Duodenal mucosa (tissue), 2 donors: ENCODE results near the gene OR2T1.
"Not testable (repeated sequence)": the region's sequence is repeated elsewhere in the genome, so short reads cannot be mapped to it uniquely, and the experiment has no call there.

Experiments used
- H3K27ac ChIP-seq: one replicate; pipeline ENCODE4 v1.7.0; 2013; ENCODE audit warnings: low read depth, low read length
- H3K27me3 ChIP-seq, 2 donors: one replicate each; pipeline ENCODE4 v1.7.0; 2013; ENCODE audit warnings: low read length in 2 of 2, control low read depth in 1 of 2; ENCODE audit not compliant: insufficient read depth in 2 of 2, control insufficient read depth in 1 of 2
- H3K36me3 ChIP-seq, 2 donors: one replicate each; pipeline ENCODE4 v1.7.0; 2013; ENCODE audit warnings: low read length in 2 of 2, control low read depth in 1 of 2; ENCODE audit not compliant: insufficient read depth in 2 of 2, control insufficient read depth in 1 of 2
- H3K4me1 ChIP-seq, 2 donors: one replicate each; pipeline ENCODE4 v1.7.0; 2013; ENCODE audit warnings: low read length in 2 of 2, control low read depth in 1 of 2; ENCODE audit not compliant: insufficient read depth in 2 of 2, control insufficient read depth in 1 of 2
- H3K4me3 ChIP-seq, 2 donors: one replicate each; pipeline ENCODE4 v1.7.0; 2013; ENCODE audit warnings: low read length in 2 of 2, low read depth in 1 of 2
- H3K9ac ChIP-seq, 2 donors: one replicate each; pipeline ENCODE4 v1.7.0; 2013; ENCODE audit warnings: low read length in 2 of 2, low read depth in 1 of 2
- H3K9me3 ChIP-seq, 2 donors: one replicate each; pipeline ENCODE4 v1.7.0; 2013; ENCODE audit warnings: low read length in 2 of 2, control low read depth in 1 of 2; ENCODE audit not compliant: control insufficient read depth in 1 of 2

OR2T1 gene

GRCh38 chr1:248433811-248434415 is 31.1 kb downstream of the OR2T1 start:
- not testable (repeated sequence) for H3K4me3 ChIP-seq, H3K27ac ChIP-seq, H3K4me1 ChIP-seq, H3K9ac ChIP-seq, H3K36me3 ChIP-seq, H3K9me3 ChIP-seq, H3K27me3 ChIP-seq

- H3K9me3 ChIP-seq, H3K4me3 ChIP-seq, H3K27me3 ChIP-seq, H3K27ac ChIP-seq, H3K36me3 ChIP-seq, H3K9ac ChIP-seq, H3K4me1 ChIP-seq: not testable (repeated sequence)
Observed at GRCh38 chr1:248434913-248435312, 32.1 kb downstream of the OR2T1 start.

GRCh38 chr1:248436303-248436702 is 33.5 kb downstream of the OR2T1 start:
- not testable (repeated sequence) for H3K27ac ChIP-seq, H3K9me3 ChIP-seq

DNA sequence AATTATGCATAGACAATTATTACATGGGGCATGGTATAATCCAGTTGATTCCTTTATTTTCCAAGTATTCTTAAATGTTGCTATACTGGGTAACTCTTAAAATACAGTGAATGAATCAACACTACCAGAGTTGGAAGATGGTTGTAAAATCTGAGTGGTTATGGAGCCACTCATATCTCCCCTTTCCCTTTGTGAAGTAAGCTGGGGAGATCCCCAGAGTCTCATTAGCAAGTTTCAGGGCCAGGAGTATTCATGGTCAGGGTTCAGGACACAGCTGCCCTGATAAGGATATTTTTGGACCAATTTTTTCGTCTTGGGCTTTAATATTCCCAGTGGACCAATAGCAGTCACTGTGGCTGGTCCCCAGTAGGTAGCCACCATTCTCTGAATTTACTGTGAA is 35.8 kb downstream of the OR2T1 start:
- H3K9me3 ChIP-seq, H3K4me3 ChIP-seq, H3K36me3 ChIP-seq, H3K9ac ChIP-seq, H3K27ac ChIP-seq, H3K27me3 ChIP-seq, H3K4me1 ChIP-seq: not testable (repeated sequence)

More at GRCh38 chr1:248436303-248436702, 33.5 kb downstream of the OR2T1 start:
- not testable (repeated sequence) for H3K27me3 ChIP-seq, H3K9ac ChIP-seq, H3K4me3 ChIP-seq, H3K4me1 ChIP-seq, H3K36me3 ChIP-seq

GRCh38 chr1:248439283-248439682 is 36.4 kb downstream of the OR2T1 start:
- not testable (repeated sequence) for H3K36me3 ChIP-seq, H3K9me3 ChIP-seq, H3K4me1 ChIP-seq, H3K27ac ChIP-seq, H3K9ac ChIP-seq, H3K27me3 ChIP-seq, H3K4me3 ChIP-seq

DNA sequence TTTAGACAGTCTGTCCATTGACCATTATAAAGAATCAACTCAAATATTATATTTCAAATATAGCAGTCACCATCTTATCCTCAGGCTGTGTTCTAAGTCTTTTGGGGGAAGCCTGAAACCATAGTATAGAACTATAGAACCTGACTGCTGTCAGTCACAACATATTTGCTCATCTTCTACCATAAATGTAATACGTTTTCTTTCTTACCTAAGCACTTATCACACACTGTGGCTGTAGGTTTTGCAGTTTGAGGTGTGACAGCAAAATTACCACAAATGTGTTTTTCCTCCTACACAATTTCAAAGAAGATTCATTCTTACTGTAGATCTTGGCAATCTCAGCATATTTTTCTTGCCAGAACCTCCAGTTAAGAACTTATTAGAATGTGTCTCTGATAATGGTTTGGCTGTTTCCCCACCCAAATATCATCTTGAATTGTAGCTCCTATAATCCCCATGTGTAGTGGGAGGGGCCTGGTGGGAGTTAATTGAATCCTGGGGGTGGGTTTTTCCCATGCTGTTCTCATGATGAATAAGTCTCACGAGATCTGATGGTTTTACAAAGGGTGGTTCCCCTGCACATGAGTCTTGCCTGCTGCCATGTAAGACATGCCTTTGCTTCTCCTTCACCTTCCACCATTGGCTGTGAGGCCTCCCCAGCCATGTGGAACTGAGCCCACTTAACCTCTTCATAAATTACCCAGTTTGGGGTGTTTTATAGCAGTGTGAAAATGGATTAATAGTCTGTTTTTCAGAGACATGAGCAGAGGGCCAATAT is 39.8 kb downstream of the OR2T1 start:
- not testable (repeated sequence) for H3K4me3 ChIP-seq, H3K9ac ChIP-seq, H3K27me3 ChIP-seq

DNA sequence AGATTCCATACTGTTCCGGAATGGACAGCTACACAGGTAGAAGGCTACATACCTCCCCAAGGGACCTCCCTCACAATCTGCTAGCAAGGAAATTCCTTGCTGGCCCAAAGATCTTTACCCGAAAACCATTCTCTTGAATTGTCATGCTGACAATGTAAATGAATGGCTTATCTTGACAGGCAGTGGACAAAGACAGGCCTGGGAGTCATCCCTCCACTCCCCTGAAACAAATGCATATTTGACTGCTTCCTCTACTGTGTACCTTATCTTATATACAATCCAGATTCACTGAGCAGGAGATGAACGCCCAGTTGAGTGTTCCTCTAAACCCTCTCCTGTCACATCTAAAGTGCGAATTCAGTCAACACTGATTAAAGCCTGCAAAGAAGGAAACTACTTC is 41.8 kb downstream of the OR2T1 start:
- H3K9me3 ChIP-seq, H3K27me3 ChIP-seq, H3K4me3 ChIP-seq, H3K36me3 ChIP-seq, H3K9ac ChIP-seq, H3K27ac ChIP-seq, H3K4me1 ChIP-seq: not testable (repeated sequence)

More for the DNA sequence above, 39.8 kb downstream of the OR2T1 start:
- not testable (repeated sequence) for H3K36me3 ChIP-seq, H3K4me1 ChIP-seq, H3K27ac ChIP-seq, H3K9me3 ChIP-seq

- not testable (repeated sequence) for H3K9me3 ChIP-seq, H3K4me1 ChIP-seq, H3K36me3 ChIP-seq, H3K27ac ChIP-seq, H3K9ac ChIP-seq, H3K27me3 ChIP-seq, H3K4me3 ChIP-seq
Observed at GRCh38 chr1:248445399-248445798, 42.6 kb downstream of the OR2T1 start, which contains the start of gene OR2T2. OR2T2 (plus strand) TSS chr1:248445637; CDS start chr1:248452798, 7,161 bp downstream.

DNA sequence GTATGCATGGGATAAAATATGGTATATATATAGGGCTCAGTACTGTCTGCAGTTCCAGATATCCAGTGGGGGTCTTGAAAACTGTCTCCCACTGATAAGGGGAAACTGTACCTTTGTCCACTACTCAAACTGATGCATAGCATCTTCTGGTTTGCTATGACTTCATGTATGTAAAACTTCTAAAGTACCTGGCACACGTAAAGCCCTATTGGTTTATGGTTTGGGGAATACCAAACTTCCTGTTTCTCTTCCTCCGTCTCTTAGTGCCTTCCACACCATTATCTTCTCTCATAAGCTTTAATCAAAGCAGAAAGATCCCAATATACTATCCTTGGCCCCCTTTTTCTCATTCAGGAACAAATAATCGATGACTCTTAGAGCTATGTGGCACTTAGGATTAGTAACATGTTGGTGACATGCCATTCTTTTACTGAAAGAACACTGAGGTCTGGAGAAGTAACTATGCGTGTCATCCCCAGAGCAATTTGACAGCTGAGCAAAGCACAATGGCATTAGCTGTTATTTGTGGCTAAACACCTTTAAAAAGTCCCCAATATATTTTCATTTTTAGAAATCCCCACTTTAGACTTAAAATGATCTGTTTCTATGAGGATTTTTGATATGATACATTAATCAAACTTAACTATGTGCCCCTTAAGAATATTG is 45.7 kb downstream of the OR2T1 start:
- H3K4me3 ChIP-seq, H3K9me3 ChIP-seq, H3K36me3 ChIP-seq, H3K27me3 ChIP-seq, H3K9ac ChIP-seq, H3K4me1 ChIP-seq, H3K27ac ChIP-seq: not testable (repeated sequence)

DNA sequence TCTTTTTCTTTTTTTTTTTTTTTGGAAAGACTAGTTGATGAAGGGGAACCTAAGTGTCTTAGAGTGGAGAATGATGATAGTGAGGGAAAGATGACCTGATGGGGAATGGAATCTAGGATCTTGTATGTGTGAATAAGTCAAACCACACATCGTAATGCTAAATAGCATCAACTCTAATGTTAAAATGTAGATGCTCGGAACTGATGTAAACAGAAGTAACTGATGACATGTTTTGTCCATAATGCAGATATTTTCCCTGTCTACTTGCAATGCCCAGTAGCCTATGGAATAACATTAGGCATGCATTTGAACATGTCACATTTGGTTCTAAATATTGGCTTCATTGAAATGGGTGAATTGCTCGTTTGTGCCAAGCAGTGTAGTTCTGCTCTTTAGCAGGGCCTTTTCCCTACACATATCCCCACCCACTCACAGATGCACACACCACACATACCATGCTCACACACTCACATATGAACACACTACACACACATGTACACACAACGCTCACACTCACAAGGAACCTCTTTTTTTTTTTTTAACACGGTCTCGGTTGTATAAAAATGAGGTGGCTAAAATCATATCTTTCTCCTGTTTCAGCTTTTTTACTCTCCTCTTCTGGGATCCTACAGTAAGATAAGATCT is 47.1 kb downstream of the OR2T1 start:
- H3K27ac ChIP-seq, H3K4me3 ChIP-seq, H3K4me1 ChIP-seq, H3K9me3 ChIP-seq, H3K36me3 ChIP-seq, H3K27me3 ChIP-seq, H3K9ac ChIP-seq: not testable (repeated sequence)
